ENCODE measurements around the gene S100PBP. TPM values are rescaled to one million over a fixed set of nuclear protein-coding genes. Genes with fewer than 3 reads are reported as not detected.
A peak's percentile ranks its signal among the peaks of the same experiment; 100 is the strongest.

S100PBP gene
- total and polyA plus RNA-seq, 10 of the 15 experiments (the other 5 are each of a cell fraction or from before 2014, with no cell fraction given): 17.0 to 98.3 (median 40.6) TPM

DNA sequence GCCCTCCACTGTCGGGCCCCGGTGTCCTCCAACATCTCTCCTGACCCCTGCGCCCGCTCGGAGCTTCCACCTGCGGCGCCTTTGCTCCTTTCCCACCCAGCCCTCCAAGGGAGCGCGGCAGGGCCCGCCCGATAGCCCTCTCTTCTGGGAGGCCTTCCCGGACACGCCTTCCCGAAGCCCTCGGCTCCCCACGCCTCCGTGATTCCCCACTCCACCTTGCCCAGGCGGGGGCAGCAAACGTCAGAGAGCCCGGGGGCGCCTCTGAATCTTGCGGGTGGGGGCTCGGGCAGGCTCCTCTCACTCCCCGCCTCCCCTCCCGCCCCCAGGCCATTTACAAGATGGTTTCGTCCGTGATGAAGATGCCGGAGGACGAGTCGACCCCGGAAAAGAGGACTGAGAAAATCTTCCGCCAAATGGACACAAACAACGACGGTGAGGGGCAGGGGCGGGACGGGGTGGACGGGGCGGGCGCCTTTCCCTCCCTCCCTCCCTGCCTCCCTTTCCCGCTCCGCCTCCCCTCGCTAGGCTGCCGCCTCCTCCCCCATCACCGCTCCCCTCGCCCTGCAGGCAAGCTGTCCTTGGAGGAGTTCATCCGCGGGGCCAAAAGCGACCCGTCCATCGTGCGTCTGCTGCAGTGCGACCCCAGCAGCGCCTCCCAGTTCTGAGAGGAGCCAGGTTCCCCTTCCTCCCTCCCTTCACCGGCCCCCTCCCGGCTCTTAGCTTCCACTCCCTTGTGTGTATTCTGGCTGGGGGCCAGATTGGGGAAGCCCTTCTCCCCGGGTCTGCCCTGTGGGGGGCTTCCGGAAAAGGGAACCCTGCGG lies 76.0 kb downstream of the S100PBP start:
- ChIA-PET POLR2A (interaction anchor here (1.5 kb wide), 1 partner anchor 18 kb away, joined by 4 read pairs; no protein-coding TSS in a partner anchor), CTCF (interaction anchor here (1.4 to 6.5 kb wide), 3 partner anchors 8 to 373 kb away, joined by 3 to 36 read pairs (median 4); partner anchors contain the start of gene TMEM54), SMC1A (ENCODE audit: uncharacterized antibody, unreplicated experiment) (no interaction called here), RAD21 (ENCODE audit: unreplicated experiment) (interaction anchor here (1.4 kb wide), 1 partner anchor 17 kb away, joined by 3 read pairs; no protein-coding TSS in a partner anchor)
- in situ Hi-C loops (cut with MboI) (no loop called here), intact Hi-C loops (cut with micrococcal nuclease; ENCODE audit: unreplicated experiment) (no loop called here)
- ATAC-seq (peak; percentile 36; the same call in 1 of the 3 replicates), DNase-seq (ENCODE audit: low read depth, low spot score) (no peak), FAIRE-seq (no peak)
- Histone ChIP-seq H3K9ac (ENCODE audit: control insufficient read depth, insufficient read depth, low read length) (no peak overlapping the region), H3K79me2 (ENCODE audit: control insufficient read depth, insufficient read depth, low read length) (no peaks in the 10 kb centered on the region), H3K27ac (ENCODE audit: control insufficient read depth, insufficient read depth) (no peak overlapping the region), H3K4me1 (ENCODE audit: control insufficient read depth, insufficient read depth, low read length) (no peaks in the 10 kb centered on the region), H2AFZ (ENCODE audit: control insufficient read depth, low read depth, low read length) (peak overlapping the region; percentile 18; the same call in 1 of the 2 replicates), H3K4me3 (peak overlapping the region; percentile 55; the same call in 1 of the 2 replicates), H3K9me3 (replicated peaks; ENCODE audit: control insufficient read depth, insufficient read depth, low read length) (no peaks in the 10 kb centered on the region; the same call in 2 of the 3 replicates), H3K36me3 (ENCODE audit: control insufficient read depth in 2 of 2, insufficient read depth in 2 of 2, low read length in 1 of 2) (no peaks in the 10 kb centered on the region), H4K20me1 (ENCODE audit: control insufficient read depth, insufficient read depth) (no peaks in the 10 kb centered on the region), H3K4me2 (ENCODE audit: control insufficient read depth, insufficient read depth) (peak overlapping the region; percentile 50; the same call in 1 of the 2 replicates), H3K27me3 (replicated peaks in 1 of 2; ENCODE audit: control insufficient read depth in 2 of 2, insufficient read depth in 2 of 2, low read length in 1 of 2) (peaks cover 8 to 16% of the 10 kb centered on the region in 2 experiments)
- TF ChIP-seq, protein P1, sequence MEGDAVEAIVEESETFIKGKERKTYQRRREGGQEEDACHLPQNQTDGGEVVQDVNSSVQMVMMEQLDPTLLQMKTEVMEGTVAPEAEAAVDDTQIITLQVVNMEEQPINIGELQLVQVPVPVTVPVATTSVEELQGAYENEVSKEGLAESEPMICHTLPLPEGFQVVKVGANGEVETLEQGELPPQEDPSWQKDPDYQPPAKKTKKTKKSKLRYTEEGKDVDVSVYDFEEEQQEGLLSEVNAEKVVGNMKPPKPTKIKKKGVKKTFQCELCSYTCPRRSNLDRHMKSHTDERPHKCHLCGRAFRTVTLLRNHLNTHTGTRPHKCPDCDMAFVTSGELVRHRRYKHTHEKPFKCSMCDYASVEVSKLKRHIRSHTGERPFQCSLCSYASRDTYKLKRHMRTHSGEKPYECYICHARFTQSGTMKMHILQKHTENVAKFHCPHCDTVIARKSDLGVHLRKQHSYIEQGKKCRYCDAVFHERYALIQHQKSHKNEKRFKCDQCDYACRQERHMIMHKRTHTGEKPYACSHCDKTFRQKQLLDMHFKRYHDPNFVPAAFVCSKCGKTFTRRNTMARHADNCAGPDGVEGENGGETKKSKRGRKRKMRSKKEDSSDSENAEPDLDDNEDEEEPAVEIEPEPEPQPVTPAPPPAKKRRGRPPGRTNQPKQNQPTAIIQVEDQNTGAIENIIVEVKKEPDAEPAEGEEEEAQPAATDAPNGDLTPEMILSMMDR (IDR thresholded peaks at IDR 0.05 in 2 of 3, conservative IDR thresholded peaks at IDR 0.05 in 1 of 3; ENCODE audit: control insufficient read depth in 2 of 3, extremely low read depth in 1 of 3, insufficient read depth in 1 of 3, low read depth in 3 of 3, low read length in 3 of 3): peak in 1 of 3 experiments; percentile 17; a peak in 1 of 6 replicates
- TF ChIP-seq BMI1 (IDR thresholded peaks at IDR 0.05; ENCODE audit: borderline replicate concordance): no peak
- TF ChIP-seq SUZ12 (IDR thresholded peaks at IDR 0.05; ENCODE audit: unreplicated experiment): peak; percentile 98
- WGBS (ENCODE audit: insufficient coverage, insufficient replicate concordance, low lambda C conversion rate, missing lambda C conversion rate): 8% methylated on average over 34 of the region's 58 CpGs
- no TSS peak for BruUV-seq (replicated peaks)

Measured in GM12878 (cell line).